Heart left ventricle (tissue), 13 donors: ENCODE measurements around the gene KIT.

Experiments
- CTCF ChIP-seq, 12 donors: fragments of 200-600 bp; sonication (generic) in 4 of 12; IDR thresholded peaks; one replicate each; pipeline versions ENCODE4 v1.5.0 to v1.8.0; 2018 to 2022; ENCODE audit warnings: antibody characterized with exemption in 12 of 12, mild to moderate bottlenecking in 5 of 12
- POLR2A ChIP-seq, 2 donors: fragments of 450-650 bp; IDR thresholded peaks; one replicate each; pipeline ENCODE4 v1.6.1; 2017; ENCODE audit warnings: antibody characterized with exemption in 2 of 2, mild to moderate bottlenecking in 2 of 2, moderate library complexity in 2 of 2
- donor health status: ischemic (EF 13 %, LVEDD 7.1; RV severe dilation, severe dysfunction).
- donor health status: DM: no; HTN: yes; CAD: no.
- donor health status: DM: no; HTN: no; CAD: no.
- donor health status: ischemic (EF 25% LVEDD 6.9; RV normal size, moderate dysfunction).
- donor health status: ischemic (EF 25% LVEDD 5.7; RV mildly dilated, moderate dysfunction).
- donor health status: ischemic (EF 35%, LVEDD 5.7; RV mildly dilated, moderate dysfunction).
- donor health status: nonischemic (EF 11% LVEDD 7.7; RV severe dilation, severe dysfunction).
- donor health status: DM: yes; HTN: yes; CAD: no.
- donor health status: PGD.
- donor health status: ischemic (EF 29% LVEDD 5.4; RV normal size, mild dysfunction).
- donor health status: nonischemic (EF 23%, LVEDD 6.1; RV moderate dilation, normal function).

- no peak for TF ChIP-seq POLR2A (IDR thresholded peaks at IDR 0.05)
- TF ChIP-seq CTCF (IDR thresholded peaks at IDR 0.05), result no peak
These were observed 3.4 kb downstream of the KIT start for GRCh38 chr4:54661169-54661568.
